Measurements from ENCODE around the gene PPA2.

The PPA2 gene

DNA sequence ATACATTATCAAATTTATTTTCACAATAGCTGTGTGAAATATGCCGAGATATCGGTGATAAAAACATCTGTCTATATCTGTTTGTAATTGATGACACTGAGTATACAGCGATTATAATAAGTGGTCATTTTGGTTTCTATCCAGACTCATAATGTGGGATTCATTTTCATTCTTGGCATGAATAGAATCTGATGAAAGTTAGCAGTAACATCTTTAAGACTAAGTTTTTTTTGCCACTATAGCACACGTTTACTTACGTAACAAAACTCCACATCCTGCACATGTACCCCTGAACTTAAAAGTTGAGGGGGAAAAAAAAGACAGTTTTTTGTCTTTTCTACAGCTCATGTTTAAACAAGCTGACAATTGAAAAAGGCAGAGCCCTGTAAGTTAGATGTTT is 86.4 kb downstream of the PPA2 start:
- no peak for DNase-seq

DNA sequence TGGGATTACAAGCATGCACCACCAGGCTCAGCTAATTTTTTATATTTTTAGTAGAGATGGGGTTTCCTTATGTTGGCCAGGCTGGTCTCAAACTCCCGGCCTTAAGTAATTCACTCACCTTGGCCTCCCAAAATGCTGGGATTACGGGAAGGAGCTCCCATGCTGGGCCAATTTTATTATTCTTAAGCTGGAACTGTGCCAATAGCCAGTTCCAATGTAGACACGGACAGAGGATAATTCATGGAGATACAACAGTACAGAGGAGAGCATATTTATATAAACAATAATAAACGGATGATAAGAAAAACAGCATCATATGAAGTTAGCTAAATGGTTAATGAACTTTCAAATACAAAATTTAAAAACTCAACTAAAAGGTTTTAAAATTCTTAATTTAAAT is 87.8 kb downstream of the PPA2 start:
- no peak for DNase-seq

DNA sequence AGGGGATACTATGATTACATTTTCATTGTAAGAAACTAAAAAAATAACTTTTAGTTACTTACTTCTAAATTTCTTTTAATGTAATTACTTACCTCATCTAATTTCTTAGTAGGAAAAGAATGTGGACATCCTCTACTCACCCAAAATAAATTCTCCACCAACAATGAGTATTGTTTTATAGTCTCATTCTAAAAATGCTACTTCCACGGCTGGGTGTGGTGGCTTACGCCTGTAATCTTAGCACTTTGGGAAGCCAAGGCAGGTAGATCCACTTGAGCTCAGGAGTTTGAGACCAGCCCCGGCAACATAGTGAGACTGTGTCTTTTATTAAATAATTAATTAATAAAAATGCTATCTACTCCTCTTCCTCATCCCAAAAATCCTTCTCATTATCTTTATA is 99.8 kb downstream of the PPA2 start:
- no peak for DNase-seq

DNA sequence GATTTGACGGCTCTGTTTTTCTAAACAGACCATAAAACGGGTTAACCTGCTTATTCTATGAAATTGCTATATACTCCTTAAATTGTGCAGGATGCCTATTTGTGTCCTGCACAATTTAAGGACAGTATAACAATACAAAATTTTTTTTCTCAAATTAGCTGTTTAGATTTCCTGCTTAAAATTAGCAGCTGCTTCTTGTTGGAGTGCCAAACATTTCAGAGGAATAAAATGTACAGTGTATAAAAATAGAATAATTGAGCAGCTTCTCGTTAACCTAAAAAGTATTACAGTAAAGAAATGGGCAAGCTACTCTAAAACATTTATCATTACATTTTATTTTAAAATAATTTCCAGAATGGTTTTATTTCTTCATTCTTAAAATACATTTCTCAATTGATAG is 100.5 kb downstream of the PPA2 start:
- DNase-seq = no peak

DNA sequence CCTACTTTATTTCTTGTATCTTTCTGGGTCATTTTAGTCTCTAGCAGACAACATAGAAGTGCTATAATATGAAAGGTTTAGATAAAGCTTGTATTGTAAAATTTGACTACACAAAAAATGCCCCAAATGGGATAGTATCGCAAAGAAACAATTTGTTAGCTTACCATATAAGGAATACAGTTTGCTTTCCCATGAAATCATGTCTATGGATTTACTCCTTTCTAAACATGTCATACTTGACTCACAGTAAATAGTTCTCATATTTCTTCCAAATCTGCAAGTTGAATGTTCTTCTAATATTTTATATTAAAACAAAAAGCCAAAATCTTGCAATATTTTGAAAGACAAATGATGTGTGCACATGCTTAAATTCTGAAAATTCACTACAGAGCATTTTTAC is 103.9 kb downstream of the PPA2 start:
- DNase-seq = no peak

DNA sequence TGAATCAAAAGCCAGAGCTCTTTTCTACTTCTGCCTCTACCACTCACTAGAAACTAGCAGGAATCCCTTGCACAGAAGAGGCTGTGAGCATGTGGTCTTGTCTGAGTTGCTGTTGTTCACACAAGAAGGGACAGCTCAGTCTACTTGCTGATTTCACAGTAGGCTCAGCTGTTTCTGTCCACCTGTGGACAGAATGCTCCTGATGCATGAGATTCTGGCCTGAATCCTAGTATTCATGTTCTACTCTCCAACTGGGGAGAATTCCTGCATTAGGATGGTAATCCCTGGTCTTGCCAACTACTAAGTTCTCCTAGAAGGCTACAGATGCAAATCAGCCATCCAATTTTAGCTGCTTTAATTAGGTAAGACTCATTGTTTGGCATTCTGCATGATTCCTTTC is 112.8 kb downstream of the PPA2 start:
- no peak for DNase-seq

DNA sequence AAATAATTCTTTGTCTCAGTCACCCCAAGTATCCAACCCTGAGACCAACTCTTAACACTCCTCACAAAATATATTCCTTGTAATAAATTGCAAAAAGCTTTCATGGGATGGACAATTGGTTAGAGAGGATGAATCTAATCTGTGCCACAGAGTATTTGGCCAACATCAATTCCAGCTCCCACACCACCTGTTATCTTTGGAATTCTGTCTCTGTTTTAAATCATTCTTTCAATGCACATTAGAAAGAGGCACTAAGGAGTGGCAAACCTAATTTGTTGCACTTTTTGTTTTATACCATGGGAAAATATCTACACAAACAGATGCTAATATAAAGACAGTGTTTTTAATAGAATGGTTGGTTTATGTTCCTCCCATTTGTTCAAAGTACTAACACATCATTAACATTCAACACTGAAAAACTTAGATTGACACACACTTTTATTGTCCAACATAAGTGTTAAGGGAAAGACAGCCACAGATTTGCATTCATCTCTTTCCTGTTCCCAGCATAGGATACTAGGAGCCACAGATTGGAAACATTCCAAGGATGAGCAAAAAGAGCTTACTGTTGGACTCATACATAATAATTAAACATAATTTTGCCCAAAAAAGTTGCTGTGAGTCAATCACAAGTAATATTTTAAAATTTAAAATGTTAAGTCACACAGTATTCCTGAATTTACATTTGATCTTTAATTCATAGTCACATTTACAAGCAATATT is 116.4 kb downstream of the PPA2 start:
- DNase-seq = no peak

DNA sequence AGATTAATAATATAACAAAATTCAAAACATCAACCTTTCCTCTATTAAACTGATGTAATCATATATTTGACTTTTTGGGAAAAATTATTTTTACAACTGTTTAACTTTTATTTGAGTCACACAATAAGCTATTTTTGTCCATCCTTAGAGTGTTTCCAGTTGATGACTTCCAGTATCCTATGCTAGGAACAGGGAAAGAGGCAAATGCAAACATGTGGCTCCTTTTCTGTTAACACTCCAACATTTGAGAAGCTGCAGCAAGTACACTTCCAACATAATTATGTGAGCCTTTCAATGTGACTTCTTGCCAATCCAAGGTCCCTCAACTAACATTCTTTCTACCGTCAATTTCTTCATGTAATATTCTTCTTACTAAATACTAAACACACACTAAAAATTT is 117.7 kb downstream of the PPA2 start:
- DNase-seq = no peak

GRCh38 chr4:105352826-105353225 is 121.0 kb downstream of the PPA2 start:
- DNase-seq = no peak

GRCh38 chr4:105351861-105352260 is 122.0 kb downstream of the PPA2 start:
- DNase-seq = no peak

DNA sequence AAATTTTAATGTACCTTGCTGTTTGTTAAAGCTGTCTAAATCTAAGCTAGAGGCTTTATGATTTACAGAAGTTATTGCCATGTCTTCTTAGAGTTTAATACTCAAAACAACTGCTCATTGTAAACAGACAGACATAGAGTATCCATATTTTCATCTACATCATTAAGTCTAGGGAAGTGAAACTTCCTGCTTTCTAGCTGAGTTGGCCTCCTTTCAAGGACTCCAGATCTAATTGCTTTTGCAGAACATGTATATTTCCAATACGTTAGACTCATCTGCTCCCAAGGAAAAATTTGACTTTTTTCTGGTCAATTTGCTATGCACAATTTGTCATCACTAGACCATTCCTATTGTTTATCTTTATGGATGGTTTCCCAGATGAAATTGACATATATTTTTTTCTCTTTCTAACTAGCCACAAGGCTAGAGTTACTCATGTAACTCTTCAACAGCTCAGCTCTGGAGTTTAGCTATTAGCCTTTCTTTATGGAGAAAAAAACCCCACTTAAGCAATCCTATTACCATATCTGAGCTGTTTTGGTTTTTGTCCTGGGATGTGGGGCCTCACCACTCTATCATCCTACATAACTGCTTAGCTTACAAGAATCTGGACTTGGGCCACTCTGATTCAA is 122.9 kb downstream of the PPA2 start:
- DNase-seq = no peak

DNA sequence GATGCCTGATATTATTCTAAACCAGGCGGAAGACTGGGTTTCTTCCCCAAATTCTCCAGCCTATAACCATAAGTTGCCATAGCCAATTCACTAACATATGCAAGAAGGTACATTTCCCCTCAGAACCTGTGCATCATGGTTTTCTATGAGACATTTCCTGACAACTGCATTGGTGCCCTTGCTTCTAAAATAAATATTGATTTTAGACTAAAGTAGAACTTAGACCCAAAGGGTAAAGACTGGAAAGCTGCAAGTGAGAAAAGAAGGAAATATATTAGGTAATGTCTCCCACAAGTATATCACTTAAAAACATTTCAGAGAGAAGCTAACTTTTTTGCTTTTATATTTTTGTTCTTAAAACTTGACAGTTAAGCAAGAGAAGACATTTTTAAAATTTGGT is 125.1 kb downstream of the PPA2 start:
- DNase-seq = no peak

DNA sequence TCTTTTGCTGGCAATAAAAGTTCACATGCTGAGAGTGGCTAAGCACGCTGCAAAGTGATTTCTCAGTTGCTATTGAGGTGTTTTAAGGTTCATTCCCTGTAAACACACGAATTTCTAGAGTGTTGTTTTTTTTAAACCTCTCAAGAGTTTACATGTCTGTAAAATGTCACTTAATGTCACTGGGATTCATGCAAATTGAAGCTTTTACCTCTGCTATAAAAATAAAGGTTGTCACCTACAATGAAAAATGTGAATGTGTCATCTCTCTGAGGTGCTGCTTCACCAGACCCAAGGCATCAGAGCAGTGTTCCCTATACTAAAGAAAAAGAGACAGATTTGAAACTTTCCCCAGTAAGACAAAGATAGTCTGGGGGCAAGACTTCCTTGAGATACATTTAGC is 127.0 kb downstream of the PPA2 start:
- no peak for DNase-seq

- no peak for DNase-seq
These were observed 128.0 kb downstream of the PPA2 start for GRCh38 chr4:105345838-105346237.

GRCh38 chr4:105345358-105345757 is 128.5 kb downstream of the PPA2 start:
- no peak for DNase-seq

DNA sequence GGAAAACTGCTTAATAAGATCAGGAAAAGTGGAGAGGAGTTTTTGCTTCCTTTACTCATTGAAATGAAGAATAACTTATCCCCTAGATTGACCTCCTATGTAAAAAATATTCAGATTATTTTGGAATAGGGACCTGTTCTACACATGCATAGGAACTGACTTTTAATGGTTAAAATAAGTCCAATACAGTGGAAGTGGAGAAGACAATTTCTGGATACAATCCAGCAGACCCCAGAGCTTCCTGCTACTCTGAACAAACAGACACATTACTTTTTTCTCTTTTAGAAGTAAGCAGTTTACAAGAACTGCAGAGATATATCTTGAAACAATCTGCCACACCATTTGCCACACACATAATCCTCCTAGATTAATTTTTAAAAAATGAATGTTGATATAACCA is 129.7 kb downstream of the PPA2 start:
- DNase-seq = no peak

GRCh38 chr4:105343146-105343931 is 130.5 kb downstream of the PPA2 start:
- DNase-seq = no peak

DNA sequence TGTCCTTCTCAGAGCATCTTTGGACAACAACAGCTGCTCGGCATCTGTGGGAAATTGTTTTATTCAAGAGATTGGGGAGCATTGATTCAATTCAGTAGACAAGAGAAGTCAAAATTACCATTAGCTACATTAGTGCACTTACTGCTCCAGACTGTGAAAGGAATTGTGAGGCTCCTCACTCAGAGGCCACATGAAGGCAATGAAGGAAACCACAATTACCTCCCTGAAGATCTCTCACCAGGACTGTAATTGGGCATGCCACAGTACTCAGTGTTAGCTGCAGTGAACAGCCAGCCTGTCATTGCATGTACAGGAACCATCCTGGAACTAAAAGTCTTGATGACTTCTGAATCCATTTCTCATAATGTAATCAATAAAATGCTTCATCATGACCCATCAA is 144.8 kb downstream of the PPA2 start:
- no peak for DNase-seq

DNA sequence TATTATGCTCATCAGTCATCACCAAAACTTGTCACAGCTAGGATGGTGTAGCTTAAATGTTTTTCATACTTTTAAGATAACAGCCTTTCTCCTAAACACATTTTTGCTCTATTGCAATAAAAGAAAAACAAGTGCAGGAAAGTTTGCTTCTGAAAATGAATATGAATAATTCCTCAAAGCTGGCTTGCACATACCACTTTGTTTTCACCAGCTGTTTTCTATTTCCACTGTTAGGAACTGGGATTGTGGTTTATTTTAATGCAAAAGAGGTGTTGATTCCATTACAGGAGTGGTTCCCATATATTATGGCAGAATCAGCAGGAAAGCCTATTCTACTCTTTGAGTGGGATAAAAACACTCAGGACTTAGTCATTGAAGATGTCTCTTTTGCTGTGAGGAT is 145.9 kb downstream of the PPA2 start:
- DNase-seq = no peak

DNA sequence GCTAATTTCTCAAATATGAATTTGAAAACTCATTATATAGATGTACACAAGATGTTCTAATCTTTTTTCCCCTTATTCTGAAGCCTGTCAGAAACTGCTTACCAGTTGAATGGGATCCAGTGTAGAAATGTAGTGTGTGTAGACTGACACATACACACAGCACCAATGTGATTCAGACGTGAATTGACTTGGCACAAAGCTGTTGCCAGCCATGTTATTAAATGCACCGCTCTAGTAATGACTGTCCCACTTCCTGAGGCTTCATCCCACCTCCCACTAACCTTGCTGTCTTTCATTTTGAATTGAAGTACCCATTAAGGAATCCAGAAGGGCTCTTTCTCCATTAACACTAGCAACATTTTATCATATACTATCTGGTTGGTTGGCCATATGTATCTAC is 146.6 kb downstream of the PPA2 start:
- DNase-seq = no peak

Data from T-helper 9 cell (primary cell).